SK-N-SH (cell line): ENCODE data around the gene GRK2. TPM values are rescaled to one million over a fixed set of nuclear protein-coding genes. Genes with fewer than 3 reads are reported as not detected.

Source experiments
- CTCF ChIA-PET: fragments of 300-600, 350-600 bp; formaldehyde crosslinking; extraction: SDS; loops from one replicate; lab custom pipeline; 2021; lab: Yijun Ruan, JAX
- POLR2A ChIA-PET: fragments of 350-600 bp; sonication (Branson Sonifier 250); formaldehyde crosslinking; extraction: SDS; loops from one replicate; lab custom pipeline; 2020; ENCODE audit warnings: antibody characterized with exemption, inconsistent platforms; lab: Yijun Ruan, JAX
- DNase-seq: peaks from one replicate; pipeline ENCODE4 v3.0.0; 2012
- H2AFZ ChIP-seq: fragments of 200-600 bp; sonication (generic); 2 replicates; pipeline ENCODE4 v1.8.1; 2016; ENCODE audit warnings: antibody characterized with exemption, mild to moderate bottlenecking, low read depth
- H3F3A ChIP-seq: fragments of 200-600 bp; sonication (generic); replicated peaks from 2 replicates; pipeline ENCODE3; 2016; ENCODE audit warnings: antibody characterized with exemption, mild to moderate bottlenecking; ENCODE audit not compliant: insufficient read depth
- H3K27ac ChIP-seq, 2 experiments: fragments of 200-500 bp in 1 of 2; fragments of 200-600 bp in 1 of 2; sonication (Bioruptor generic) in 1 of 2; sonication (generic), shearing (Covaris generic) in 1 of 2; 2 replicates each; pipeline versions ENCODE4 v1.5.1 to v1.6.1; 2014 to 2016; ENCODE audit warnings: low read depth in 2 of 2, inconsistent platforms in 1 of 2, low read length in 1 of 2, mild to moderate bottlenecking in 1 of 2, mixed read lengths in 1 of 2
- H3K27me3 ChIP-seq: fragments of 200-600 bp; sonication (generic), shearing (Covaris generic); 2 replicates; pipeline ENCODE4 v1.6.1; 2016; ENCODE audit warnings: mixed run types; ENCODE audit not compliant: insufficient read depth
- H3K36me3 ChIP-seq, 2 experiments: fragments of 200-500 bp in 1 of 2; fragments of 200-600 bp in 1 of 2; sonication (Bioruptor generic) in 1 of 2; sonication (generic) in 1 of 2; replicated peaks in 1 of 2; 2 replicates each; pipeline versions ENCODE3 to v1.5.1; 2014 to 2016; ENCODE audit warnings: low read length in 1 of 2, mild to moderate bottlenecking in 1 of 2; ENCODE audit not compliant: insufficient read depth in 2 of 2, control insufficient read depth in 1 of 2
- H3K4me1 ChIP-seq, 2 experiments: fragments of 200-500 bp in 1 of 2; fragments of 200-600 bp in 1 of 2; sonication (Bioruptor generic) in 1 of 2; sonication (generic), shearing (Covaris generic) in 1 of 2; 2 replicates each; pipeline versions ENCODE4 v1.5.1 to v1.6.1; 2014 to 2016; ENCODE audit warnings: low read depth in 1 of 2, low read length in 1 of 2, mixed run types in 1 of 2; ENCODE audit not compliant: insufficient read depth in 2 of 2, control insufficient read depth in 1 of 2
- H3K4me2 ChIP-seq: fragments of 200-600 bp; sonication (generic), shearing (Covaris generic); 2 replicates; pipeline ENCODE4 v1.6.1; 2017; ENCODE audit warnings: mixed run types
- H3K4me3 ChIP-seq, 2 experiments: fragments of 200-500 bp in 1 of 2; fragments of 200-600 bp in 1 of 2; sonication (Bioruptor generic) in 1 of 2; sonication (generic), shearing (Covaris generic) in 1 of 2; 2 replicates each; pipeline versions ENCODE4 v1.5.1 to v1.8.1; 2014 to 2016; ENCODE audit warnings: low read depth in 2 of 2, inconsistent platforms in 1 of 2, low read length in 1 of 2, mild to moderate bottlenecking in 1 of 2, mixed read lengths in 1 of 2, moderate library complexity in 1 of 2
- H3K79me2 ChIP-seq: fragments of 200-600 bp; sonication (generic); 2 replicates; pipeline ENCODE4 v1.8.1; 2017; ENCODE audit warnings: mild to moderate bottlenecking; ENCODE audit not compliant: insufficient read depth
- H3K9ac ChIP-seq: fragments of 200-600 bp; sonication (generic); 2 replicates; pipeline ENCODE4 v1.6.1; 2017; ENCODE audit warnings: mixed run types
- H3K9me2 ChIP-seq: fragments of 200-600 bp; sonication (generic); 2 replicates; pipeline ENCODE4 v1.6.1; 2017; ENCODE audit warnings: mixed run types
- H3K9me3 ChIP-seq: fragments of 200-600 bp; sonication (generic); 2 replicates; pipeline ENCODE4 v1.6.1; 2017; ENCODE audit warnings: mixed run types, mild to moderate bottlenecking, moderate library complexity
- H4K20me1 ChIP-seq: fragments of 200-600 bp; sonication (generic); 2 replicates; pipeline ENCODE4 v1.6.1; 2017; ENCODE audit warnings: mild to moderate bottlenecking, mixed run types; ENCODE audit not compliant: insufficient read depth
- CHD2 ChIP-seq: fragments of 150-350 bp; IDR thresholded peaks from 2 replicates; pipeline ENCODE4 v1.6.1; 2018; ENCODE audit warnings: low read length; ENCODE audit not compliant: partially characterized antibody
- EZH2phosphoT487 ChIP-seq: fragments of 200-600 bp; sonication (generic); IDR thresholded peaks from 2 replicates; pipeline ENCODE4 v1.6.1; 2017; ENCODE audit warnings: low read depth, mixed run types, mild to moderate bottlenecking, antibody characterized with exemption, moderate library complexity, borderline replicate concordance
- GATA2 ChIP-seq: sonication (generic); formaldehyde crosslinking; IDR thresholded peaks from 2 replicates; pipeline ENCODE4 v1.5.0; 2020; ENCODE audit warnings: mild to moderate bottlenecking, missing genetic modification reagents
- MXI1 ChIP-seq: IDR thresholded peaks from 2 replicates; pipeline ENCODE4 v1.6.1; 2012; ENCODE audit warnings: mild to moderate bottlenecking, low read depth, low read length, improper control_type of control experiment
- NRF1 ChIP-seq: IDR thresholded peaks from 2 replicates; pipeline ENCODE4 v1.6.1; 2012; ENCODE audit warnings: low read depth, mild to moderate bottlenecking, low read length
- RAD21 ChIP-seq: IDR thresholded peaks from 2 replicates; pipeline ENCODE4 v1.6.1; 2012; ENCODE audit warnings: mild to moderate bottlenecking, low read length
- RCOR1 ChIP-seq: fragments of 150-350 bp; IDR thresholded peaks from 2 replicates; pipeline ENCODE4 v1.6.1; 2017; ENCODE audit warnings: antibody characterized with exemption, low read length
- RFX5 ChIP-seq: IDR thresholded peaks from 2 replicates; pipeline ENCODE4 v1.6.1; 2012; ENCODE audit warnings: mild to moderate bottlenecking, improper control_type of control experiment, low read length
- SMC3 ChIP-seq: IDR thresholded peaks from 2 replicates; pipeline ENCODE4 v1.6.1; 2012; ENCODE audit warnings: low read depth, low read length, improper control_type of control experiment
- TEAD4 ChIP-seq: IDR thresholded peaks from 2 replicates; pipeline ENCODE4 v1.4.0; 2012; ENCODE audit warnings: mild to moderate bottlenecking, borderline replicate concordance; ENCODE audit not compliant: insufficient read depth
- WGBS: methylation state at CpG from one replicate; pipeline ENCODE4 v1.1.6; 2017; ENCODE audit warnings: low lambda C conversion rate; 5-methylcytosine and 5-hydroxymethylcytosine counted together
- polyA plus RNA-seq, 3 experiments: library from polyadenylated mRNA; depleted of rRNA; stranded (reverse); fragments of >200 nt; gene quantifications; 2 replicates each; pipeline ENCODE4 v1.2.3, GENCODE V29; 2012
- TF ChIP-seq, protein P1 (sequence below): fragments of 200-600 bp; sonication (generic); IDR thresholded peaks from 2 replicates; pipeline ENCODE4 v1.6.1; 2017; ENCODE audit warnings: antibody characterized with exemption, mild to moderate bottlenecking, moderate library complexity

GRK2 gene
- polyA plus RNA-seq, 1 of the 3 experiments (the other 2 are of a cell fraction) = 48.5 TPM

DNA sequence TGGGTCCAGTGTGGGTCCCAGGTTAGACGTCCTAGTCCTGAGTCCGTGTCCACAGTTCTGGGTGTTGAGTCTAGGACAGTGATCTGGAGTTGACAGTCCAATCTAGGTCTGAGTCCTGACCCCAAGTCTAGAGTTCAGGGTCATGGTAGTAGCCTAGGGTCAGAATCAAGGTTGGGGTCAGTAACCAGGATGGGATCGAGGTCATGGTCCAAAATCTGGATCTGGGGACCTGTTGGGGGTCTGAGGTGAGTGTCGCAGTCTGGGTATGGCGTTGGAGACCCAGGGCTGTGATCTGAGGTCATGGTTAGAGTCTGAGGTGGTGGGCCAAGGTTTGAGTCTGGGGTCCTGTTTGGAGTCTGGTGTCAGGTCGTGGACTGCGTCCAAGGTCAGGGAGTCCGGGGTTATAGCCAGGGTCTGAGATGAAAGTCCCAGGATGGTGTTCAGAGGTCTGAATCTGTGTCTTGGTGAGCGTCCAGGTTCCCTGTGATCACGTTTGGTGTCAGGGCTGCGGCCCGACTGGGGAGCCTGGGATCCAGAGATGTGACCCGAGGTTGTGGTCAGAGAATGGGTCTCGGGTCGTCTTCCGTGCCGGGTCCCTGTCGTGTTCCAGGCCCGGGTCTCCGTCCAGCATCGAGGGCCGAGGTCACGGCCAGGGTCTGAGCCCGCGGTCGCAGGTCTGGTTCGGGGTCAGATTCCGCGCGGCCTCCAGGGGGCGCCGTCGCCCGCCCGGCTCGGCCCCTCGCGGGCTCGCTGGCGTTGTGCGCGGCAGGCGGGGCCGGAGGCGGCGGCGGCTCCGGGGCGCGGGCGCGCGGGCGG lies 432 bp upstream of the GRK2 start:
- ChIA-PET POLR2A (interaction anchor here (1.4 kb wide), 1 partner anchor 52 kb away, joined by 6 read pairs; no protein-coding TSS in a partner anchor), CTCF (interaction anchor here (1.0 to 10.0 kb wide), 10 partner anchors 11 to 121 kb away, joined by 3 to 274 read pairs (median 4); no protein-coding TSS in a partner anchor)
- WGBS = 59% methylated on average over 12 of the region's 54 CpGs
- Histone ChIP-seq H2AFZ (no peak overlapping the region), H3K9me3 (no peaks in the 10 kb centered on the region), H3K79me2 (peaks cover 41% of the 10 kb centered on the region), H4K20me1 (peaks cover 9% of the 10 kb centered on the region; the same call in 1 of the 2 replicates), H3K4me2 (peak overlapping the region; percentile 56; the same call in 1 of the 2 replicates), H3K4me1 (peaks cover 14 to 35% of the 10 kb centered on the region in 2 experiments; a peak in 2 of 4 replicates), H3K4me3 (peak overlapping the region in 1 of 2 experiments; percentile 90; a peak in 2 of 4 replicates), H3K36me3 (peaks cover 0 to 3% of the 10 kb centered on the region in 2 experiments), H3K27ac (peak overlapping the region in 1 of 2 experiments; percentile 67; a peak in 2 of 4 replicates), H3K9ac (no peak overlapping the region), H3F3A (peaks cover 12% of the 10 kb centered on the region), H3K27me3 (no peaks in the 10 kb centered on the region), H3K9me2 (no peaks in the 10 kb centered on the region)
- peak; percentile 94 for DNase-seq
- no peak for TF ChIP-seq MXI1
- TF ChIP-seq NRF1 = 0 out of 2 replicates have a peak, but pooled peaks have one; percentile 6
- TF ChIP-seq RFX5 = no peak
- TF ChIP-seq RAD21 = peak; percentile 64
- no peak for TF ChIP-seq EZH2phosphoT487
- TF ChIP-seq TEAD4 = no peak
- TF ChIP-seq, protein P1, sequence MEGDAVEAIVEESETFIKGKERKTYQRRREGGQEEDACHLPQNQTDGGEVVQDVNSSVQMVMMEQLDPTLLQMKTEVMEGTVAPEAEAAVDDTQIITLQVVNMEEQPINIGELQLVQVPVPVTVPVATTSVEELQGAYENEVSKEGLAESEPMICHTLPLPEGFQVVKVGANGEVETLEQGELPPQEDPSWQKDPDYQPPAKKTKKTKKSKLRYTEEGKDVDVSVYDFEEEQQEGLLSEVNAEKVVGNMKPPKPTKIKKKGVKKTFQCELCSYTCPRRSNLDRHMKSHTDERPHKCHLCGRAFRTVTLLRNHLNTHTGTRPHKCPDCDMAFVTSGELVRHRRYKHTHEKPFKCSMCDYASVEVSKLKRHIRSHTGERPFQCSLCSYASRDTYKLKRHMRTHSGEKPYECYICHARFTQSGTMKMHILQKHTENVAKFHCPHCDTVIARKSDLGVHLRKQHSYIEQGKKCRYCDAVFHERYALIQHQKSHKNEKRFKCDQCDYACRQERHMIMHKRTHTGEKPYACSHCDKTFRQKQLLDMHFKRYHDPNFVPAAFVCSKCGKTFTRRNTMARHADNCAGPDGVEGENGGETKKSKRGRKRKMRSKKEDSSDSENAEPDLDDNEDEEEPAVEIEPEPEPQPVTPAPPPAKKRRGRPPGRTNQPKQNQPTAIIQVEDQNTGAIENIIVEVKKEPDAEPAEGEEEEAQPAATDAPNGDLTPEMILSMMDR = peak; percentile 67
- peak; percentile 76 for TF ChIP-seq SMC3
- TF ChIP-seq RCOR1 = 0 out of 2 replicates have a peak, but pooled peaks have one; percentile 17

DNA sequence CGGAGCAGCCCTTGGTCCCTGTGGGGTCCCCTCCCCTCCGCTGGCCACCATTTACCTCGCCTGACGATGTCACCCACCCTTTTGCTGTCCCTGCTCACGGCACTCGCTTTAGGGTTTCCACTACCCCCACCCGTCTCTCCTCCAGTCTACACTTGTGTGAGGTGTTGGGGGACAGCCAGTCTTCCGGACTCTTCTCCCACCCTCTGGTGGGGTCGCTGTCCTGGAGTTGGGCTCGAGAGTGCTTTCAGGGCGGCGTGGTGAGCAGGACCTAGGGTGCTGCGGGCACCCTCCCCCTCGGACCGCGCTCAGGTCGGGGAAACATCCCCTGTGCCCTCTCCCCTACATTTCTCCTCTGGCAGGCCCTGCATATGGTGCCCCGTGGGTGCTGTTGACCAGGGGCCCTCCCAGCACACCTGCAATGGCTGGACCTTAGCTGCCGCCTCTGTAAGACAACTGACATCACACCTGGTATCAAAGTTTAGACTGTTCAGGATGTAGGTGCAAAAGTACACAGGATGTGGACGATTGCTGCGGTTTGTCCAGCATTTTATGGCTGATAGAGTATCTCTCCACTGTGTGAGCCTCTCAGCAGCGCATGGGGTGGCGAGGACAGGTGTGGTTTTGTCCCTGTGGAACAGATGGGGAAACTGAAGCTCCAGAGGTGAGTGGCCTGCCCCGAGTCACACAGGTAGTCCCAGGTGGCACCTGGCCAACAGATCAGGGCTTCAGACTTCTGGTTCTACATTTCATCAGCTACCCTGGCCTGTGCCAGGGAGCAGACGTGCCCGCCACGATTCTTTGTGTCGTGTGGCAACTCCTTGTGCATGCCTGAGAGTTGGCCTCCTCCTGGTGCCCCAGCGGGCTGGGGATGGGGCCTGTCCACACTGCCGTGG lies 1.2 kb downstream of the GRK2 start:
- Histone ChIP-seq H2AFZ (no peak overlapping the region), H3K27me3 (no peaks in the 10 kb centered on the region), H3K4me2 (peak overlapping the region; percentile 93), H3K9me3 (no peaks in the 10 kb centered on the region), H4K20me1 (peaks cover 25% of the 10 kb centered on the region), H3K9ac (peak overlapping the region; percentile 81), H3K9me2 (no peaks in the 10 kb centered on the region), H3K4me3 (peak overlapping the region; percentile 87 to 90), H3K36me3 (peaks cover 0 to 8% of the 10 kb centered on the region in 2 experiments), H3F3A (peaks cover 12% of the 10 kb centered on the region), H3K79me2 (peaks cover 55% of the 10 kb centered on the region), H3K27ac (no peak overlapping the region; a peak in 1 of 4 replicates), H3K4me1 (peaks cover 13 to 31% of the 10 kb centered on the region in 2 experiments; a peak in 2 of 4 replicates)
- POLR2A ChIA-PET = interaction anchor here (0.7 to 1.4 kb wide), 3 partner anchors 22 to 55 kb away, joined by 3 to 6 read pairs (median 3); partner anchors contain the start of gene ANKRD13D
- peak; percentile 54 for DNase-seq
- TF ChIP-seq GATA2 (no peak), SMC3 (no peak), NRF1 (no peak), CHD2 (no peak)
- CTCF ChIA-PET = interaction anchor here (0.7 to 10.0 kb wide), 17 partner anchors 9 to 120 kb away, joined by 3 to 274 read pairs (median 3); partner anchors contain the start of genes ANKRD13D and POLD4
- WGBS = 24% methylated on average over 17 of the region's 30 CpGs
